GM21515 (cell line): ENCODE results near the gene INPP5K.

ENCODE experiments used
- ATAC-seq: cut with Tn5 transposase; IDR thresholded peaks from one replicate; pipeline ENCODE4 v1.9.1; 2021; ENCODE audit not compliant: unreplicated experiment

The INPP5K gene

GRCh38 chr17:1486802-1487695 is 29.4 kb downstream of the INPP5K start:
- no peak for ATAC-seq

GRCh38 chr17:1485423-1486376 is 30.7 kb downstream of the INPP5K start:
- ATAC-seq, result no peak

DNA sequence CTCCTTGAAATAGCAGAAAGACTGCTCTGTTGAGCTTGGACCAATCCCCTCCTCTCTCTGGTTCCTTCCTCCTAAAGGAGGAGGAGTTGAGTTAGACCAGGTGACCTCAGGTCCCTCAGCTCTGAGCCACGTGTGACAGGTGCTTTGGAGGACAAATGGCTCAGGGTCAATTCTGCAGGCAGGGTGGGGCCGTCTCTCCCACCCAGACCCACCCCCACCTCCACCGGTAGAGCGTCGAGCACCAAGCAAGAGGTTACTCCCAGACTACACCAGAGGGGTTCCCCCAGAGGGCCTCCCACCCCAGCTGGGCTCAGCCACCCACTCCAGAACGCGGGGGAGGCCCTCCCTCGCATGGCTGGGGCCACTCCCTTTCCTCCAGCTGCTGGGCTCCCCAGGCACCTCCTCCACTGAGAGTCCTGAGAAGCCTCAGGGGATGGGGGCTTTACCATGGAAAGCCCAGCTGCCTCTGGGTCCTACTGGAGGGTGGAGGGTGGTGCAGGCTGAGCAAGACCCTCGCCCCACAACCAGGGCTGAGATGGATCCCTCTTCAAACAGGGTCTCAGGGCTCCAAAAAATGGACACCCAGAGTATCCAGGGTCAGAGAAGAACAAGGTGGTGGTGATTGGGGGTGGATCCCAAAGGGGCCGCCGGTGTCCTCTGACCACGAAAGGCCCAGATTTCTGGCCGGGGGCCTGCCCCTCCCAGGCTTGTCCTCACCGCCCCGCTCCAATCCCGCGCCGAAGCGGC is 31.6 kb downstream of the INPP5K start:
- peak; percentile 35 for ATAC-seq

GRCh38 chr17:1484060-1484535 is 32.3 kb downstream of the INPP5K start:
- ATAC-seq, result no peak

DNA sequence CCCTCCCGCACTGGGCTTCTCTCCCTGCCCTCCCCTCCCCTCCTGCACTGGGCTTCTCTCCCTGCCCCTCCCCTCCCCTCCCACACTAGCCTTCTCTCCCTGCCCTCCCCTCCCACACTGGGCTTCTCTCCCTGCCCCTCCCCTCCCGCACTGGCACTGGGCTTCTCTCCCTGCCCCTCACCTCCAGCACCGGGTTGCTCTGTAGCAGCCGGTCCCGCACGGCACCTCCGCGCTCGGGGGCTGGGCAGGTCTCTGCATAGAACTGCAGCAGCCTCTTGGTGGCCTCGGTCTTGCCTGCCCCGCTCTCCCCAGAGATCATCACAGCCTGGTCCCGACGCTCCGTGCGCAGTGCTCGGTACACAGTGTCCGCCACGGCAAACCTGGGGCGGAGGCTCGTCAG is 33.7 kb downstream of the INPP5K start:
- ATAC-seq, result no peak

DNA sequence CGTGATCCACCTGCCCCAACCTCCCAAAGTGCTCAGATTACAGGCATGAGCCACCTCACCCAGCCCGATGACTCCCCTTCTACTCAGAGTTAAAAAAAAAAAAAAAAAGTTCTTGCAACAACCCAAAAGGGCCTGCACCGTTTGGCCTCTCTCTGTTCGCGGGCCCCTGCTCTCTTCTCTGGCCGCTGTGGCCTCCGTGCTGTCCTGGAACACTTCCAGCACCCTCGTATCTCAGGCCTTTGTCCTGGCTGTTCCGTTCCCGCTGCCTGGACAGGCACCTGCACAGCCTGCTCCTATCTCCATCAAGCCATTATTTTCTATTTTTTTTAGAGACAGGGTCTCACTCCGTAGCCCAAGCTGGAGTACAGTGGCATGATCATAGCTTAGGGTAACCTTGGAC is 34.7 kb downstream of the INPP5K start:
- ATAC-seq, result no peak

- no peak for ATAC-seq
Measured at GRCh38 chr17:1480747-1481465, 35.5 kb downstream of the INPP5K start.

GRCh38 chr17:1478418-1478817 is 38.0 kb downstream of the INPP5K start:
- no peak for ATAC-seq

DNA sequence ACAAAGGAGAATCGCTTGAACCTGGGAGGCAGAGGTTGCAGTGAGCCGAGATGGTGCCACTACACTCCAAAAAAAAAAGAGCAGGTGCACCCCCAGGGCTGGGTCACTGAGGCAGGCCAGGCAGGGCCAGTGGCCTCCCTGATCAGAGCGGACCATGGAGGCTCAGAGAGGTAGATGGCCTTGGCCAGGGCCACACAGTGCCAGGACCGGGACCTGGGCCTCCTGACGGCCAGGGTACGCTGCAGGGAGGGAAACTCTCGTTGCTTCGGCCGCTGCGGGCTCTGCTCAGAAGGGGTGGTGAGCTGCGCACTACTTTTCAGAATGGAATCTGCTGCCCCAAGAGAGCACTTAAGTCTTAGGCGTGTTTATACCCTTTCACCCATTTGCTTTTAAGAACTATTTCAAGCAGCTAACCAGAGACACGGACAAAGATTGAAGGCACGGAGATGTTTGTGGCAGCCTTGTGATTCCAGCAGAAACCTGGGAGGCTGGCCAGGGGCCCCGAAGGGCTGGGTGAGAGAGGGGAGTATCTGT is 41.0 kb downstream of the INPP5K start:
- no peak for ATAC-seq

- ATAC-seq, result peak; percentile 52
Measured at GRCh38 chr17:1474402-1475189, 41.8 kb downstream of the INPP5K start.

DNA sequence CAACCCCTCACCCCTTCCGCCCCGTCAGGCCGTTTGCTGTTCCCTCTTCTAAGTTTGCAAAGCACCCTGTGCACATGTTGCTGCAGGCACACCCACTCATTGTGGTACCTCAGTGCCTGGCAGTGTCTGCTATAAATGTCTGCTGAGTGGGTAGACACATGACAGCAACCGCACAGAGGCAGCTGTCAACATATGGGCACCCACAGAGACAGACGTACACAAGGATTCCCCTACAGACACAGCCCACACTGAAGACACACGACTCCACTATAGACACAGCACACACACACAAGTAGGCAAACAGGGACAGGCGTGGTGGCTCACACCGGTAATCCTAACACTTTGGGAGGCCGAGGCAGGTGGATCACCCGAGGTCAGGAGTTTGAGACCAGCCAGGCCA is 42.6 kb downstream of the INPP5K start:
- ATAC-seq, result no peak

DNA sequence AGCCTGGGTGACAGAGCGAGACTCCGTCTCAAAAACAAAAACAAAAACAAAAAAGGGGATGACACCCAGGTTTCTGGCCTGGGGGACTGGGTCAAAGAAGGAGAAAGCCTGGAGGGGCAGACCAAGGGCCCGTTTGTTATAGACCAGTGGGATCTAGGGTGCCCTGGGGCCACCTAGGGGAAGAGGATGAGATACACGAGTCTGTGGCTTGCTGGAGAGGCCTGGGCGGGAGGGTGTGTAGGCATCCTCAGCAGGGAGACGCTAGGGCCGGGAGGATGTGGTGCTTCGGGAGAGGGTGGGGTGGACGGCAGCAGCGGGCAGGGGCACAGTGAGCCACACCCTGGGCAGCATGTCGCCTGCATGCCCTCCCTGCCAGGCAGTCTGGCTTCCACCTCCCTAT is 43.2 kb downstream of the INPP5K start:
- ATAC-seq, result no peak

DNA sequence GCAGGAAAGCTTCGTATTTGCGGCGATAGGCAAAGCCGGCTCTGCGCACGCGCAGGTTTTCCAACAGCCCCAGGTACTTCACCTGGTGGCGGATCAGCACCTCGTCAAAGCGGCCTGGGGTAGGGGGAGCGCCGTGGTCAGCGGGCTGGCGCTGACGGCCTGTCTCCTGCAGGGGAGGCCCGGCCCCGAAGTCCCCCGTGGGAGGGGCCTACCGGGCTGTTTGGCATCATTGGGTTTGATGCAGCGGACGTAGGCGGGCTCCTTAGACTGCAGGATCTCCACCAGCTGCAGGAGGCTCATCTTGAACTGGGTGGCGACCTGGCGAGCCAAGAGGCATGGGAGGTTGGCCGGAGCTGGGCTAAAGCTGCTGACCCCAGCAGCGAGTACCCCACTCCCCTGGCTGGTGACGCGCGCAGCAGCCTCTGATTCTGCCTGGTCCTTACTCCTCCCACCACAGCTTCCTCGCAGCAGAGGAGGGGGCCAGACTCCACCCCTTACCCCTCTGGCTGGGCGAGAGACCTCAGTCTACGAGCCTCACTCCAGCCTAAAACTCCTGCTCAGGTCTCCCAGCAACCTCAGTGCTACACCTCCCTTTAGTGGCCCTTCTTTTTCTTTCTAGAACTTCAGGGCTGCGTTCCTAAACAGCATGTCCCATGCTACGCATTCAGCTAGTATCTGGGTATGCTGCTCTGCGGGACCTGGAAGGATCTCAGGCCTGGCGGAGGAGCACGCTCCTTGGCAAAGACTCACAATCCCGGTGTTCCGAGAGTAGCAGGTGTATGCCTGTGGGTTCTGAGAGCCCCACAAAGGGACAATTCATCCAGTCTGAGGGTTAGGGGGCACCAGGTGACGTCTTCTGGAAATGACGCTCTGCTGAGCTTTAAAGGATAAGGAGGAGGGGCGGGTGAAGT is 44.2 kb downstream of the INPP5K start:
- ATAC-seq, result no peak

GRCh38 chr17:1471490-1471889 is 44.9 kb downstream of the INPP5K start:
- no peak for ATAC-seq

DNA sequence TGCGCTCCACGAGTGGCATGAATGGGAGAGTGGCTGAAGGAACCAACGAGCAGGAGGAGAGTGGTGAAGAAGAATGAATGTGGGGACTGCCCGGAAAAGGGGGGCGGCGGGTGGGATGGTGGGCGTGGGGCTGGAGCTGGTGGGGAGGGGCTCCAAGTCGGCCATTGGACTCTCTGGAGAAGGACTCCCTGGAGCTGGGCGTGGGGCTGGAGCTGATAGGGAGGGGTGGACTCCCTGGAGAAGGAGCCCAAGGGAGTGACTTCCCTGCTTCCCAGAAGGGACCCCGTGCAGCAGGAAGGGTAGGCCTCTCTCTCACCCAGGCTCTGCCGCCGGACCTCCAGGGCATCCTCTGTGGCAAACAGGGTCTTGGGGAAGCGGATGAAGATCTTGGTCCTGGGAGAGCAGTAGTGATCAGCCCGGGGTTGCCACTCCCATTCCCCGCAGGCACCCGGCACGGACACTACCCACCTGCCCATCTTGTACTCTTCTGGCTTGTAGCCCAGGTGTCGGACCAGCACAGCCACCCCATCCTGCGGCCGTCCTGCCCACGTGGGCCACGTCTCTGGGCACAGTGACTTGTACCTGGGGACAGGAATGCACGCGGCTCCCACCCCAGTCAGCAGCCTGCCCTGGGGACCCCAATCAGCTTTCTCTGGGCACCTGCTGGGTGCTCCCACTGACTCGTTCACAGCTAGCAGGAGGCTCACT is 45.5 kb downstream of the INPP5K start:
- ATAC-seq, result no peak

DNA sequence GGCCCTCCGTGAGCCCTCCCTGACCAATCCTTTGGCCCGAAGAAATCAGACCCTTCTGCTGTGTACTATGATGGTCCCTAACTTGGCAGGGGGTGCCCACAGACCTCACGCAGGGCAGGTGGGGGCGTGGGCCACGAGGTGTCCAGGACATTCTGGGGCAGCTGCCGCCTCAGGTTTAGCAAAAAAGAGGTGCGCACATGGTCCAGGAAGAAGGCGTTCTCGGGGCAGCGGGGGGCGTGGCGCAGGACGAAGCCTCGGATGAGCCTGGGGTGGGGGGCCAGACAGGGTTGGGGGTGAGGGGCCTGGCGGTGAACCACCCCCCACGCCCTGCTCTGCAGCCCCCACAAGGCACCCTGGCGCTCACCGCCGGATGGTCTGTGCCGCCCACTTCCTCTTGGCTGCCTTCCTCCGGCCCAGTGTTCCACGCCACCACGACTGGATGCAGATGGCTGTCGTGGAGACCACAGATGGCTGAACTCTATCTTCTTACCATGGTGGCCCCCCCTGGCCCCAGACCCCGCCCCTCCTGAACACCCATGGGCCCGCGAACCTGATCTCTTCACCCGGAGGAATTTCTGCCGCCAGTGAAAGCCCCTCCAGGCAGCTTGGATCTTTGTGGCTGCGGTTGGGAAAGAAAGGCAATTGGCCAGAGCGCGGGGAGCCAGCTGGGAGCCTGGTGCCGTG is 46.2 kb downstream of the INPP5K start:
- no peak for ATAC-seq

- ATAC-seq, result no peak
Measured at GRCh38 chr17:1469231-1469852, 47.1 kb downstream of the INPP5K start.
